Kidney tubule cell (primary cell): ENCODE measurements around the gene CWC27.
A peak's percentile ranks its signal among the peaks of the same experiment; 100 is the strongest.
"Not testable (repeated sequence)": the region's sequence is repeated elsewhere in the genome, so short reads cannot be mapped to it uniquely, and the experiment has no call there.

Experiments used
- DNase-seq: peaks from one replicate; pipeline ENCODE4 v3.0.0-alpha.2; 2018; ENCODE audit warnings: low spot score

CWC27 gene

DNA sequence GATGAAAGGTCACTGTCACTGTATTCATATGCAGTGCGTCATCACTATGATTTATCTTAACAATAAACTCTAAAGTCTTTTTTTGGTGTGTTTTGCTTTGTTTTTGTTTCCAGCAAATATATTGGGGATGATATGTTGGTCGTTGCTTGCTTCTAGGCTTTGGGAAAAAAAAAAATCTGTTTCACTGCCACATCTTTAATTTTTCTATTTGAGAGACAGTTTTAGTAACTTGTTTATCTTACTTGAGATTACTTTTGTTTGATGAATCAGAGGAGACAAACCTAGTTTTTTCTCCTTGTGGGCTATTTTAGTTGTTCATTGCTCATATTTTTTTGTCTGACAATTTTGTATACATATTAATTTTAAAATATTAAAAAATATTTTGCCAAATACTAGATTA, 19.4 kb downstream of the CWC27 start:
- DNase-seq, result no peak

DNA sequence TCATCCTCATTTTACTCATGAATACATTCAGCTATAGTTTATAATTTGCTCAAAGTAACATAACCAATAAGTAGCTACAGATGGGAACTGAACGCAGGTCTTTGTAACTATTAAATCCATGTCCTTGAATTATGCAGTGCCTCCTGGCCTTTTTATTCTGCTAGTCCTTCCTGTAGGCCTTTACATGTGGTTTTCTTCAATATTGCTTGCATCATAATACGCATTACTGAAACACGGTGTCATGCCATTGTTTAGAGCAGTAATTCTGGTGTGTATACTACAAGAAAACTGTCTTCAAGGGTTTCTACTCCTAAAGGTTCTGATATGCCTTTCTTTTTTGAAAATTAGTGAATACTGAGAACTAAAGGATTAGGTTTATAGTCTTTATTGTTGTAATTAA, 20.7 kb downstream of the CWC27 start:
- DNase-seq, result peak; percentile 25

DNA sequence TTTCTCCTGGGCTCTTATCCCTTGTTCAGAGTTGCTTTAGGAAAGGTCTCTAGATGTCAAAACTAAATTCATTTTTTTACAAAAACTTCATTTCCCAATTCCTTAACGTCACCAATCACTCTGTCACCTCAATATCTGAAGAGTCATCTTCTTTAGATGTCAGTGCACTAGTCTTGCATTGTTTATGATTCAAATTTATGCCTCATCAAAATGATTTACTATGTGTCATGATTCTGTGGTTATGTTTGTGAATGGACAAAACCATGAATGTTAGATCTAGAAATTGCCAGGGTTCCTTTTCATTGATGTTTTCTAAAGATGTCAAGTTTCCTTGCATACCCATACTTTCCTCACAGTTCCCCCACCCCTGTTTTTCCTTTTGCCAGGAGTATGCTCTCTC, 21.5 kb downstream of the CWC27 start:
- DNase-seq, result peak; percentile 60

DNA sequence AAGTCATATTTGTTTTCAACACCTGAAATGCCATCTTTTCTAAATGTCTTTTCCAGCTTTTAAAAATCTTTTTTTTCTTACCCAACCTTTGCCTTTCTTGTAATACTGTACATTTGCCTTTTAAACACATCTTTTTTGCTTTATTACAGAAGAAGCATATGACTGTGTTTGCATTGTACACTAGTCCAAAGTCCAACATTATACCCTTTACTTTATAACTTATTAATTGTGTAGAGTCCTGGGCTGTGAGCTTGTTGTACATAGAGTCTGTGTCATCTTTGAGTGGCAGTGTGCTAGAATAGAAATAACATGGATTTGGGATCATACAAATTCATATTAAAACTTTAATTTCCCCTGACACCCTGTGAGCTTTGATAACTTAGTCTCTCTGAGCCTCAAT, 23.7 kb downstream of the CWC27 start:
- no peak for DNase-seq

DNA sequence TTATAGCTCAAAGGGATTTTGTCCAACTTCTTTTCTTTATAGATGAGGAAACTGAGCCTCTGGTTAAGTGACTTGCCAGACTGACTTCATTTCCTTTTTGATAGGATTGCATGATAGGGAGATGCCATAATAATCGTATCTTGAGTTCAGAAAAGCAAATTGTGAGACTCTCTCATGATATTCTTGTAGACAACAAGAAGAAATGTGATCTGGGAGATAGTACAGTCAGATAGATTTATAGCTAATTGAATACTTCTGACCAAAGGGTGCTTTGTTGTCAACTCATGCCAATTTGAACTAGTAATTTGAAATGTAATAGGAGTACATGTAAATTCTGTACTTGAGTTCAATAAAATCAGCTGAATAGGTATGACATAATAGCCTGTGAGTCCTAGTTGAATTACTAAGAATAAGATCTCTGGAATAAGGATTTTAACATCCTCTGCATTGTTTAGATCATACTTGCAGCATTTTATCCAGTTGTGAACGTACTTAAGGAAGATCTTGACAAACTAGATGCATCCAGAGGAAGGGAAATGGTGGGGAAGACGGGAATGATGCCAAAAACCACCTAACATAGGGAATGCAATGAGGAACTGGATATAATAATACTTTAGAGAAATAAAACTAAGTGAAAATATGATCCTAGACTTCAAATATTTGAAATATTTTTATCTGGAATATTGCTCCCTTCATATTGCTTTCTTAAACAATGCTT, 25.5 kb downstream of the CWC27 start:
- no peak for DNase-seq

DNA sequence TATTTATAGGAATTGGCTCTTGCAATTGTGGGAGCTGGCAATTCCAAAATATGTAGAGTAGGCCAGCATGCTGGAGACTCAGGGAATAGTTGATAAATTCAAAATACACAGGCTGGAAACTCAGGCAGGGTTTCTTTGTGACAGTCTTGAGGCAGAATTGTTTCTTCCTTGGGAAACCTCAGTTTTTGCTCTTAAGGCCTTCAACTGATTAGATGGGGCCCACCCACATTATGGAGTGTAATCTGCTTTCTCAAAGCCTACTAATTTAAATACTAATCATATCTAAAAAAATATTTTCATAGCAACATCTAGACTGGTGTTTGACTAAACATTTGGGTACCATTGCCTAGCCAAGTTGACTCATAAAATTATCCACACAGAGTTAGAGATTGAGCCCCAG, 27.6 kb downstream of the CWC27 start:
- no peak for DNase-seq

DNA sequence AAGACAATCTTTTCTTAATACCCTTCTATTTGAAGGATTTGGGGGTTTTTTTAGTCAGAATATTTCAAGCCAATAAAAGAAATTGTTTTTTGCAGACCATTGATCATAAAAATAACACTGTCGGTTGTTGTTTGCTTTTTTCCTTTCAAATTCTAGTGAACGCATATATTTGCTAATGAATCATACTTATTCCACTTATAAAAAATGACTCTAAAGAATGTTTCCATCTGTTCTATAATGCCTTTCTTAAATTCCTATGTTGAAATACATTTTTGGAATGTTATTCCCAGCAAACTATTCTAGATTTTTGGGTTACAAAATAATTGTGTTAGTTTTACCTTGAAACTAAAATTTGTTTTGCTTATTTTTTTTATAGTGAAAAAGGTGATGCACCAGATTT, 32.2 kb downstream of the CWC27 start:
- no peak for DNase-seq

DNA sequence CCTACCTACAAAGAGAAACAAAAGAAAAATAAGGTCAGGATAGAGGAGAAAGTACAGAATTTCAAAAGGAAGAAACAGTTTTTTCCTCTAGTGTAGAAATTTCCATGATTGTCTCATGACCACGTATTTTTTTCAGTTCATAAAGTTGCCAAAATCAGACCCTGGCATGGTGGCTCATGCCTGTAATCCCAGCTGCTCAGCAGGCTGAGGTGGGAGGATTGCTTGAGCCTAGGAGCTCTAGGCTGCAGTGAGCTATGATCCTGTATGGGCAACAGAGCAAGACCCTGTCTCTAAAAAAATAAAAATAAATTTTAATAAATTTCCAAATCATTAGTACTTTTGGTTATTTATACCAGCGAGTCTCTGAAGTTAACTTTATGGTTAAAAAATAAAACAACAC, 37.8 kb downstream of the CWC27 start:
- DNase-seq, result no peak

DNA sequence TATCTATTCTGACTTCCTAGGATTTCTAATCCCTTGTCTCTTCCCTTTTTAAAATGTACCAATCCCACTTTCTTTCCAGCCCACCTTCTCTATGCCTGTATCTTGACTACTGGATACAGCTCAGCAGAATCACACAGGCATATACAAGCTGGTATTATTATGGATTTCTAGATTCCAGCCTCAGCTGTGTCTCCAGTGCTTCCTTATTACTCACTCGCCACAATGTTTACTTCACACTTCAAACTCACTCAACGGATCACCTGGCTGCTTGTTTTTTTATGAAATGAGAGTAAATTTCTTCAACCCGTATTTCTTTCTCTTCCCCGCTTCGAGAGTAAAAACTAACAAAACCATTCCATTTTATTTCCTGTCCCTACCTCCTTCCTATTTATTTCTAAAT, 38.8 kb downstream of the CWC27 start:
- DNase-seq, result peak; percentile 56

DNA sequence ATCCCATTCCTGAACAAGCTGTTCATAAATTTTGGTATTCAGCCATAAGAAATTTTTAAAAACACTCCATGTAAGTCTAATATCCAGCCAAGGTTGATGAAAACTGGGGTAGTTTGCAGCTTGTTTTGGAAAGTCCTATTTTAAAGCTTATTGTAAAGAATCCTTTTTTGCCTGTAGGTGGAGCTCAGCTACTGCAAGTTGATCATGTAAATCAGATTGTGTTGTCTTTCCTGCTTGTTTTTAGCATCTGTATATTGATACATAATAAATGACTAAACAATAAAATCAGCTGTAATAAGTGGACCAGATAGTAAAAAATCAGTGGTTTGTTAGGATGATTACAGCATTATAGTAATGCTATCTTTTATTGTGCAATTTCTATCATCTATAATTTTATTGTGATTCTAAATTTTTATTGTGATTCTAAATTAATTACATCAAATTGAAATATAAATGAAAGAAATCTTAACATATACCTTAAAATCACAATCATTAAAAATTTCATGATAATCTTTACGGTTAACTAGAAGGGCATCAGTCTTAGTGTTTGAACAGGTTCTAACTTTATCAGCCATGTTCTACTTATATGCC, 42.4 kb downstream of the CWC27 start:
- peak; percentile 53 for DNase-seq

DNA sequence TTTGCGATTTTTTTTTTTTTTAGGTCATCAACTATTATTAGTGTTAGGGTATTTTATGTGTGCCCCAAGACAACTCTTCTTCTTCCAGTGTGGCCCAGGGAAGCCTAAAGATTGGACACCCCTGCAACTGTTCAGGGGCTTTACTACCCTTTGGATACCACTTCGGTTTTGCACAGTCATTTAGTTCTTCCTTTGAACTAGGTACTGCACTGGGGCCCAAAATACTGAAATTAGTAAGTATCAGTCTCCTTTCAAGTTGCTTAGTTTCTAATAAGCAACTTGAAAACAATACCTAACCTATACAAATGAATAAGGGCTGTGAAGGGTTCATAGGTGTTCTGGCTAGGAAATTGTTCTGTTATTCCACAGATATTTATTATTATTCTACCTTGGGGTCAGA, 45.3 kb downstream of the CWC27 start:
- no peak for DNase-seq

DNA sequence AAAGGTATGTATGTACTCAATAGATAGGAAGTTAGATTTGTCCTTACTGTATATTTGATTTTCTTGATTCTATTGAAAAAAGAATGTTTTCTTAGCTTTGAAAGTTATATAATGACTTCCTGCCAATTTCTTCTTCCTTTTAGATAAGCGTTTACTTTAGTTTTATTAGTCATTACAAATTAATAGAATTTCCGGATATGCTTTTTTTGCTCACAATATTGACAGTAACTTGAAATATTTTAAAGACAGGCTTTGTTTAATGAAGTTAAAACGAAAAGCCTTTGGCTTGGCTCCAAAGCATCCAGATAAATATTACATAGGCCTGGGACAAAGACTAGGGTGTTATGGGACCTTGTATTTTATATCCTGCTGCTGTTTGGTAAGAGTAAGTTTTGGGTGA, 49.5 kb downstream of the CWC27 start:
- no peak for DNase-seq

DNA sequence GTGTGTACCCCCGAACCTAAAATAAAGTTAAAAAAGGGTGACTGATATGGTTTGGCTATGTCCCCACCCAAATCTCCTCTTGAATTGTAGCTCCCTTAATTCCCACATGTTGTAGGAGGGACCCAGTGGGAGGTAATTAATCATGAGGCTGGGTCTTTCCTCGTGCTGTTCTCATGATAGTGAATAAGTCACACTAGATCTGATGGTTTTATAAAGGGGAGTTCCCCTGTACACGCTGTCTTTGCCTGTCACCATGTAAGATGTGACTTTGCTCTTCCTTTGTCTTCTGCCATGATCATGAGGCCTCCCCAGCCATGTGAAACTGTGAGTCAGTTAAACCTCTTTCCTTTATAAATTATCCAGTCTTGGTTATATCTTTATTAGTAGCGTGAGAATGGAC, 50.6 kb downstream of the CWC27 start:
- not testable (repeated sequence) for DNase-seq

DNA sequence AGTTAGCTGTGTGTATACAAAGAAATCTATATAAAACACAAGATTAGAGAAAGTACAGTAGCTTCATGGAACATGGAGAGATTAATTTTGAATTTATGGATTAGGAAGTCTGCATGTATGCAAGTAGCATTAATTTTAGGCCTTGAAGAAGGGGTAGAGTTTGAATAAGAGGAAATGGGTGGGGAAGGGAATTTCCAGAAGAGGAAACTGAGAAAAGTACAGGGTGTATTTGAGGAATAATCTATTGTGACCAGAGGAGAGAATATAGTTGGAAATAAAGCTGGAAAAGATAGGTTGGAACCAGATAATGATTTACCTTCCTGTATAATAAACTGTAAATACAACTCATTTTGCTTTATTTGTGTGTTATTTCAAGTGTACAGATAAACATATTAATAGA, 53.6 kb downstream of the CWC27 start:
- no peak for DNase-seq

DNA sequence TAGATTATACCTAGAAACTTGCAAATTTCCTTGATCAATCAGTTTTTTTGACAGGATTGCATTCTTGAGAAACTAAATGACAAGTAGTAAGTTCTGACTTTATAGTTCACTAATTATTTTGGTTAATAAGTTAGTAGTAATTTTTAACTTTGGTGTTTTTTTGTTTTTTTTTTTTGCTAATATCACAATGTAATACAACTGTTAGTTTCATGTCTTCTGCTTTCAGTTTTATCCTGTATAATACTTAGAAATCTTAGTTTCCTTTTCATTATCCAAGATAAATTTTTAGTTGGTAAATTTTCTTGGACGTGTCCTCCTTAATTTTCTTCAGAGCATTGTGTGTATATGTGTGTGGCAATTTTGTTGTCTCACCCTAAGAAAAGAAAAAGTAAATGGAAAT, 57.8 kb downstream of the CWC27 start:
- no peak for DNase-seq

DNA sequence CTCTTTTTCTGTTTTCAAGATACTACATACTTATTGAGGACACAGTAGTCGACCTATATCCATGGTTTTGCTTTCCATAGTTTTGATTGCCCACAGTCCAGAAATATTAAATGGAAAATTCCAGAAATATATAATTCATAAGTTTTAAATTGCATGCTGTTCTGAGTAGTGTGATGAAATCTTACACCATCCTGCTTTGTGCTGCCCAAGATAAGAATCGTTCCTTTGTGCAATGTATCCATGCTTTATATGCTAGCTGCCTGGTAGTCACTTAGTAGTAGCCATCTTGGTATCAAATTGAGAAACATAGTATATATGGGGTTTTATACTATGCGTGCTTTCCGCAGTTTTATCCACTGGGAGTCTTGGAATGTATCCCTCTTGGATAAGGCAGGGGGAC, 59.0 kb downstream of the CWC27 start:
- DNase-seq, result no peak

DNA sequence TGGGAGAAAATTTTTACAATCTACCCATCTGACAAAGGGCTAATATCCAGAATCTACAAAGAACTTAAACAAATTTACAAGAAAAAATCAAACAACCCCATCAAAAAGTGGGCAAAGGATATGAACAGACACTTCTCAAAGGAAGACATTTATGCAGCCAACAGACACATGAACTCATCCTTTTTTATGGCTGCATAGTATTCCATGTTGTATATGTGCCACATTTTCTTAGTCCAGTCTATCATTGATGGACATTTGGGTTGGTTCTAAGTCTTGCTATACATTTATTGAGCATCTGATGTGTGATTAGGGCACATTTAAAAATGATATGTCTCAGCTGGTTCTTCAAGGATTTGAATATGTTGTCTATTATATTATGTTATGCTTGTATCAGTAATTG, 61.9 kb downstream of the CWC27 start:
- DNase-seq, result not testable (repeated sequence)

DNA sequence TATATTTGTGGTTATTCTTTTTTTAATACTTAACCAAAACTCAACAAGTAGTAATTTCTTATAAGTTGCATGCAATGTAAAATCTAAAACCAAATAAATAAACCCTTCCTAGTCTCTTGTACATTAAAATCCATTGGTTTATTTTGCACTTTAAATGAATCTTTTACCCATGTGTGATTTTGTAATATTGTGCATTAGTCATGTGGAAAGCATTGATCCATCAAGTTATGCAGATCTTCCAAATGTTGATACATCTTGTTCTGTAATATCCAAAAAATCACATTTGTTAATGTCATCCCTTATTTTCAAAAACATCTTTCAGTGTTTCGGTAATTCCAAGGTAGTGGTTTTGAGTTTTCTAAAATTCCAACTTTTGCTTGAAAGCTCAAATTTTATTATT, 63.3 kb downstream of the CWC27 start:
- DNase-seq, result no peak

DNA sequence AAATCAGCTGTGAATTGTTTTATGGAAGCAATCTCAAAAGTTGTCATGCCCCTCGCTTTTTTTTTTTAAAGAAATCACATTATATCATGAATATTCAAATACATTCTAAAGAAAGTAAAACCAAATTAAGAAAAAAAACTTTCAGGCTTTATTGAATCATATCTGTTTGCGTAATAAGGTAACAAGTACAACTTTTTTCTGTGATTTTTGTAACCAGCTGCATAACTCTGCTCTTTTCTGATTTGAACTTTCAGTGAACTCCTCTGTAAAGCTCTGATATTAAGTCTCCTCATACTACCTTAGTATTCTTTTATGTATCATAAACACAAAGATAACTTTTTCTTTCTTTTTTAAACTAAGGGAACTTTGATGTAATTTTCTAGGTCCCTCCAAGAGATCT, 65.3 kb downstream of the CWC27 start:
- no peak for DNase-seq

DNA sequence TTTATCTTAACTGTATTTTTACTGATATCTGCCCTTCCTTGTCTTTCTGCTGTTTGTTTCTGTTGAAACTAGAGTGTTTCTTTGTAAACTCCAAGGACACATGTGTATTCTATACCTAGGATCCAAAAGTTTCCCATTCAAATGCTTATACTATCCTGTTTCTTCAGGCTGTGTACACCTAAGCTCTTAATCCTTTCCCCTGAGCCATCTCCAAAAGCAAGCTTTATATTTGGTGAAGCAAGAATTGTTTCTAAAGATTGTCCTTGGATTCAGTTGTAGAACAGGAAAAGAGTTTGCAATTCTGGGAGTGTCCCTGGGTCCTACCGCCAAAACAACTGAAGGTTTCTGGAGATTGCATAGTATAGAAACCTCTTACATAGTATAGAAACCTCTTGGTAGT, 65.9 kb downstream of the CWC27 start:
- DNase-seq, result no peak

DNA sequence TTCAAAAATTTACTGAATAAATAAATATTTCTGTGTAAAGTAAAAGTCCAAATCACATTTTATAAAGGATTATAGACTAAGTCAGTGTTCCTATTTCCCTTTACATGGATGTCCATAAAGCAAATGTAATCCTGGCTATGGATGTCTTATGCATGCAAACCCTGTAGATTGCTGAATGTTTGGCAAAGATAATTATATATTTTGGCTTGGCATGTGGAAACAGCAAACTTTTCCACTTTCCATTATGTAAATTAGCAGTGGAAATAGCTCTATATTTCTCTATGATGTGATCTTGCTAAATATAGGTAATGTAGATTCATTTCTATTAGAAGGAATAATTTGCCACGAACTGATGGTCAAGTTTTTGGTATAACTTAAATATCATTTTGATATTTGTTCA, 66.5 kb downstream of the CWC27 start:
- no peak for DNase-seq

DNA sequence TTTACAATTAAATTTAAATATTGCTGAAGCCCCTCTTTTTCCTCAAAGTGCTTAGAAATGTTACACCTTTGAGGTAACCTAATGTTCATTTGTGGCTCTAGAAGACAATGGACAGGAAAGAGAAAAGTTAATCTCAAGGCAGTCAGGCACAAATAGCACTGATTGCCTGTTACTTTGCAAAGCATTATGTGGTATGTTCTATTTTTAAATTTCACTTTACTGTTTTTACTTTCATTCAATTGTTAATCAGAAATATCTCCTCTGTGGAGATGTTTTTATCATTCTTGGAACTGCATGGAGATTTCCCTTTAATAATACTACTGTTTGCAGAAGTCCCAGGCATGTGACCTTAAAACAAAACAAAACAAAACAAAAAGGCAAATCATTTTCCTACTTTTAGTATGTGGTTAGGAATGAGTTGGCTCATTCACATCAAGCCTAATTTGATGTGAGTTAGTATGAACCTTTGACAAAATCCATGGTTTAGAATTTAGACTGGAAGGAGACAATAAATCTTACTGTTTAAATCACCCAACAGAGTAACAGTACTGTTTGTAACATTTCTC, 67.5 kb downstream of the CWC27 start:
- no peak for DNase-seq

DNA sequence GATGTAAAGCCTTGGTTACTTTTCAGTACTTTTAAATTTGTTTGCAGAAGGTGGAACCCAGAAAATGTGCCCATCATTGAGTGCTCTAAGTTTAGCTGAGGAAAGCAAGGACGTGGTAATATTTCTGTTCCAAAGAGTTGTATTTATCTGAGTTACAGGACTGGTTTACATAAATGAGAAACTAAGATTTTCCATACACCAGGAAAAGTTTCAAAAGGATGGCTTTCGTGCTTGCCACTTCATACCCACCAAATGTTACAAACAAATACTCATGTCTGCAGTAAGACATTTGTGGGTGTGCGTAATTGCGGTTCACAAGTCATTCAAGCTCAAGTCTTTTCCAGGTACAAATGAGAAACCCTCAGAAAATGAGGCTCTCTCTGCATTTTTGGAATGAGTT, 68.1 kb downstream of the CWC27 start:
- no peak for DNase-seq

DNA sequence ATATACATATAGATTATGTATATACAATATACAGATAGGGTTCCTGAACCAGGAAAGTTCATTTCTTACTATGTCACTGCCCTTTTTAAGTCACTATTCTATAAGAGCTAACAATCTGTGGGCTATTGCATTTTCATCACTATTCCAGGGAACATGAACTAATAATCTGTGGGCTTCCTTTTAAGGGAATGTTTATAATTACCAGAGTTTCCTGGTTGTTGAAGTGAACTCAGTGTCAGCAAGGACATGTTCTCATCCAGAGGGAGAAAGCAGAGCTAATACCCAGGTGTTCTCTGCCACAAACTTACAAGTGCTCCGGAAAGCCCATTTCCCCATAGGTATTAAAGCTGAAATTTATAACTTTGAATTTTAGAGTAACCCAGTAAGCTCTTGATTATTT, 69.6 kb downstream of the CWC27 start:
- DNase-seq, result no peak
